ENCODE results near the gene AP3S1. TPM values are rescaled to one million over a fixed set of nuclear protein-coding genes. Genes with fewer than 3 reads are reported as not detected.
"Not testable (repeated sequence)": the region's sequence is repeated elsewhere in the genome, so short reads cannot be mapped to it uniquely, and the experiment has no call there.

AP3S1 gene
- total and polyA plus RNA-seq, 4 donors: 86.5 to 273 (median 116) TPM

GRCh38 chr5:115807654-115808052 is 34.1 kb upstream of the AP3S1 start:
- Histone ChIP-seq H3K4me3 (ENCODE audit: low read length in 2 of 2) (no peak overlapping the region), H3K27ac (ENCODE audit: low read depth in 1 of 2, low read length in 2 of 2) (no peak overlapping the region), H3K27me3 (ENCODE audit: control insufficient read depth in 1 of 2, insufficient read depth in 2 of 2, low read length in 1 of 2) (no peaks in the 10 kb centered on the region), H3K4me1 (ENCODE audit: control insufficient read depth in 1 of 2, insufficient read depth in 2 of 2, low read length in 2 of 2) (no peaks in the 10 kb centered on the region), H3K9me3 (ENCODE audit: control insufficient read depth, low read length) (no peaks in the 10 kb centered on the region), H3K36me3 (ENCODE audit: control insufficient read depth in 1 of 2, insufficient read depth in 2 of 2, low read length in 1 of 2) (no peaks in the 10 kb centered on the region)
- ATAC-seq (ENCODE audit: low FRiP score) (no peak), DNase-seq (no peak)
- 92 to 96% methylated on average over 2 of the region's 2 CpGs for WGBS, 2 donors
- intact Hi-C loops (cut with DNase I): no loop called here

GRCh38 chr5:115808066-115808465 is 33.7 kb upstream of the AP3S1 start:
- not testable (repeated sequence) for H3K36me3 ChIP-seq (ENCODE audit: control insufficient read depth in 1 of 2, insufficient read depth in 2 of 2, low read length in 1 of 2)

GRCh38 chr5:115809946-115810345 is 31.8 kb upstream of the AP3S1 start:
- no peak for DNase-seq
- Histone ChIP-seq H3K4me1 (ENCODE audit: control insufficient read depth in 1 of 2, insufficient read depth in 2 of 2, low read length in 2 of 2) (peaks cover 0 to 6% of the 10 kb centered on the region in 2 donors), H3K4me3 (ENCODE audit: low read length in 2 of 2) (no peak overlapping the region), H3K27ac (ENCODE audit: low read depth in 1 of 2, low read length in 2 of 2) (no peak overlapping the region), H3K9me3 (ENCODE audit: control insufficient read depth, low read length) (no peaks in the 10 kb centered on the region), H3K27me3 (ENCODE audit: control insufficient read depth in 1 of 2, insufficient read depth in 2 of 2, low read length in 1 of 2) (no peaks in the 10 kb centered on the region), H3K36me3 (ENCODE audit: control insufficient read depth in 1 of 2, insufficient read depth in 2 of 2, low read length in 1 of 2) (no peaks in the 10 kb centered on the region)
- no peak for ATAC-seq (ENCODE audit: low FRiP score)
- 65 to 70% methylated on average over 2 of the region's 2 CpGs for WGBS, 2 donors
- intact Hi-C loops (cut with DNase I): loop anchor here in 1 of 2 donors (10.0 kb wide), 1 partner anchor 85 kb away; no protein-coding TSS in a partner anchor

More at GRCh38 chr5:115808066-115808465, 33.7 kb upstream of the AP3S1 start:
- H3K4me3 ChIP-seq (ENCODE audit: low read length in 2 of 2); H3K27me3 ChIP-seq (ENCODE audit: control insufficient read depth in 1 of 2, insufficient read depth in 2 of 2, low read length in 1 of 2); intact Hi-C loops (cut with DNase I); DNase-seq; H3K9me3 ChIP-seq (ENCODE audit: control insufficient read depth, low read length); ATAC-seq (ENCODE audit: low FRiP score); H3K27ac ChIP-seq (ENCODE audit: low read depth in 1 of 2, low read length in 2 of 2); H3K4me1 ChIP-seq (ENCODE audit: control insufficient read depth in 1 of 2, insufficient read depth in 2 of 2, low read length in 2 of 2): not testable (repeated sequence)
- WGBS, 2 donors: 95% methylated on average over 2 of the region's 2 CpGs

GRCh38 chr5:115810761-115811160 is 31.0 kb upstream of the AP3S1 start:
- Histone ChIP-seq H3K27me3 (ENCODE audit: control insufficient read depth in 1 of 2, insufficient read depth in 2 of 2, low read length in 1 of 2) (no peaks in the 10 kb centered on the region), H3K36me3 (ENCODE audit: control insufficient read depth in 1 of 2, insufficient read depth in 2 of 2, low read length in 1 of 2) (no peaks in the 10 kb centered on the region), H3K27ac (ENCODE audit: low read depth in 1 of 2, low read length in 2 of 2) (no peak overlapping the region), H3K9me3 (ENCODE audit: control insufficient read depth, low read length) (no peaks in the 10 kb centered on the region), H3K4me3 (ENCODE audit: low read length in 2 of 2) (no peak overlapping the region), H3K4me1 (ENCODE audit: control insufficient read depth in 1 of 2, insufficient read depth in 2 of 2, low read length in 2 of 2) (peaks cover 0 to 6% of the 10 kb centered on the region in 2 donors)
- intact Hi-C loops (cut with DNase I): loop anchor here in 1 of 2 donors (10.0 kb wide), 1 partner anchor 86 kb away; no protein-coding TSS in a partner anchor
- ATAC-seq (ENCODE audit: low FRiP score) (no peak), DNase-seq (no peak)

- ATAC-seq (ENCODE audit: low FRiP score) (no peak), DNase-seq (no peak)
- Histone ChIP-seq H3K27ac (ENCODE audit: low read depth in 1 of 2, low read length in 2 of 2) (no peak overlapping the region), H3K9me3 (ENCODE audit: control insufficient read depth, low read length) (no peaks in the 10 kb centered on the region), H3K4me3 (ENCODE audit: low read length in 2 of 2) (no peak overlapping the region), H3K4me1 (ENCODE audit: control insufficient read depth in 1 of 2, insufficient read depth in 2 of 2, low read length in 2 of 2) (peaks cover 0 to 6% of the 10 kb centered on the region in 2 donors), H3K27me3 (ENCODE audit: control insufficient read depth in 1 of 2, insufficient read depth in 2 of 2, low read length in 1 of 2) (no peaks in the 10 kb centered on the region), H3K36me3 (ENCODE audit: control insufficient read depth in 1 of 2, insufficient read depth in 2 of 2, low read length in 1 of 2) (no peaks in the 10 kb centered on the region)
- intact Hi-C loops (cut with DNase I): loop anchor here in 1 of 2 donors (10.0 kb wide), 1 partner anchor 87 kb away; no protein-coding TSS in a partner anchor
These were observed 30.3 kb upstream of the AP3S1 start for GRCh38 chr5:115811406-115811805.

- Histone ChIP-seq H3K4me1 (ENCODE audit: control insufficient read depth in 1 of 2, insufficient read depth in 2 of 2, low read length in 2 of 2) (peaks cover 0 to 6% of the 10 kb centered on the region in 2 donors), H3K36me3 (ENCODE audit: control insufficient read depth in 1 of 2, insufficient read depth in 2 of 2, low read length in 1 of 2) (no peaks in the 10 kb centered on the region), H3K9me3 (ENCODE audit: control insufficient read depth, low read length) (no peaks in the 10 kb centered on the region), H3K27me3 (ENCODE audit: control insufficient read depth in 1 of 2, insufficient read depth in 2 of 2, low read length in 1 of 2) (no peaks in the 10 kb centered on the region), H3K4me3 (ENCODE audit: low read length in 2 of 2) (no peak overlapping the region), H3K27ac (ENCODE audit: low read depth in 1 of 2, low read length in 2 of 2) (no peak overlapping the region)
- intact Hi-C loops (cut with DNase I): loop anchor here in 1 of 2 donors (10.0 kb wide), 1 partner anchor 88 kb away; no protein-coding TSS in a partner anchor
- DNase-seq (no peak), ATAC-seq (ENCODE audit: low FRiP score) (no peak)
- 92 to 97% methylated on average over 1 of the region's 1 CpG for WGBS, 2 donors
These were observed 29.4 kb upstream of the AP3S1 start for GRCh38 chr5:115812372-115812771.

GRCh38 chr5:115813719-115814118 is 28.0 kb upstream of the AP3S1 start:
- WGBS, 2 donors: 42 to 56% methylated on average over 5 of the region's 5 CpGs
- Histone ChIP-seq H3K4me3 (ENCODE audit: low read length in 2 of 2) (no peak overlapping the region), H3K27ac (ENCODE audit: low read depth in 1 of 2, low read length in 2 of 2) (no peak overlapping the region)

GRCh38 chr5:115815006-115815692 is 26.6 kb upstream of the AP3S1 start:
- H3K36me3 ChIP-seq (ENCODE audit: control insufficient read depth in 1 of 2, insufficient read depth in 2 of 2, low read length in 1 of 2): no peaks in the 10 kb centered on the region
- intact Hi-C loops (cut with DNase I): loop anchor here in 1 of 2 donors (5.0 to 10.0 kb wide), 2 partner anchors 90 to 188 kb away; partner anchors contain the start of gene TMED7
- ATAC-seq (ENCODE audit: low FRiP score) (no peak), DNase-seq (no peak)
- H3K4me1 ChIP-seq (ENCODE audit: control insufficient read depth in 1 of 2, insufficient read depth in 2 of 2, low read length in 2 of 2): peaks cover 0 to 6% of the 10 kb centered on the region in 2 donors
- WGBS, 2 donors: 2 to 7% methylated on average over 21 of the region's 21 CpGs
- peak overlapping the region; percentile 16 to 65 for H3K4me3 ChIP-seq (ENCODE audit: low read length in 2 of 2)
- H3K9me3 ChIP-seq (ENCODE audit: control insufficient read depth, low read length): no peaks in the 10 kb centered on the region
- no peak overlapping the region for H3K27ac ChIP-seq (ENCODE audit: low read depth in 1 of 2, low read length in 2 of 2)
- no peaks in the 10 kb centered on the region for H3K27me3 ChIP-seq (ENCODE audit: control insufficient read depth in 1 of 2, insufficient read depth in 2 of 2, low read length in 1 of 2)

More at GRCh38 chr5:115813719-115814118, 28.0 kb upstream of the AP3S1 start:
- DNase-seq (no peak), ATAC-seq (ENCODE audit: low FRiP score) (no peak)
- no peaks in the 10 kb centered on the region for H3K27me3 ChIP-seq (ENCODE audit: control insufficient read depth in 1 of 2, insufficient read depth in 2 of 2, low read length in 1 of 2)
- no peaks in the 10 kb centered on the region for H3K36me3 ChIP-seq (ENCODE audit: control insufficient read depth in 1 of 2, insufficient read depth in 2 of 2, low read length in 1 of 2)
- intact Hi-C loops (cut with DNase I): loop anchor here in 1 of 2 donors (10.0 kb wide), 1 partner anchor 89 kb away; no protein-coding TSS in a partner anchor
- H3K4me1 ChIP-seq (ENCODE audit: control insufficient read depth in 1 of 2, insufficient read depth in 2 of 2, low read length in 2 of 2): peaks cover 0 to 6% of the 10 kb centered on the region in 2 donors
- H3K9me3 ChIP-seq (ENCODE audit: control insufficient read depth, low read length): no peaks in the 10 kb centered on the region

Data from aorta (tissue), 5 donors.